Stimulated activated naive CD4-positive, alpha-beta T cell (primary cell): ENCODE measurements around the gene MED15.
A peak's percentile ranks its signal among the peaks of the same experiment; 100 is the strongest.

Experiments used
- DNase-seq, 6 experiments: peaks; one replicate each; lab custom pipeline; 2025; lab: John Stamatoyannopoulos, UW

The MED15 gene

GRCh38 chr22:20510811-20511577, 3.6 kb downstream of the MED15 start:
- no peak for DNase-seq

GRCh38 chr22:20511578-20512229, 4.3 kb downstream of the MED15 start:
- DNase-seq: no peak

GRCh38 chr22:20514658-20515406, 7.4 kb downstream of the MED15 start:
- no peak for DNase-seq

DNA sequence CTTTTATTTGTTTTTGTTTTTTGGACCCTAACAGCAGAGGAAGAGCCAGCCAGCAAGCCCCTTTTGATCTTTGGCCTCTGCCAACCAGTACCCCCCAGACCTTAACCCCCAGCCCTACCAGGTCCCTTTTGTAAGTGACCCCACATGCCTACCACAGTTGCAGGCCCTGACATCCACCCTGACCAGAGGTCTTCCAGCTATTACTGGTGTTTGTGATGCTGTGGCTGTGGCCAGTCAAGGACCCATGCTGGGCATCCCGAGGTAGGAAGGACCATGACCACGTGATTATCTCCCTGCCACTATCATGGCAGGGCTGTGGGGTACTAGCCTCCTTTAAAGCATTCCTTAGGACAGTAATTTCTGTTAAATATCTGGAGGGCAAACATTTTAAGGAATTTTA, 9.0 kb downstream of the MED15 start:
- DNase-seq: no peak

GRCh38 chr22:20517422-20517821, 10.0 kb downstream of the MED15 start:
- DNase-seq: no peak

DNA sequence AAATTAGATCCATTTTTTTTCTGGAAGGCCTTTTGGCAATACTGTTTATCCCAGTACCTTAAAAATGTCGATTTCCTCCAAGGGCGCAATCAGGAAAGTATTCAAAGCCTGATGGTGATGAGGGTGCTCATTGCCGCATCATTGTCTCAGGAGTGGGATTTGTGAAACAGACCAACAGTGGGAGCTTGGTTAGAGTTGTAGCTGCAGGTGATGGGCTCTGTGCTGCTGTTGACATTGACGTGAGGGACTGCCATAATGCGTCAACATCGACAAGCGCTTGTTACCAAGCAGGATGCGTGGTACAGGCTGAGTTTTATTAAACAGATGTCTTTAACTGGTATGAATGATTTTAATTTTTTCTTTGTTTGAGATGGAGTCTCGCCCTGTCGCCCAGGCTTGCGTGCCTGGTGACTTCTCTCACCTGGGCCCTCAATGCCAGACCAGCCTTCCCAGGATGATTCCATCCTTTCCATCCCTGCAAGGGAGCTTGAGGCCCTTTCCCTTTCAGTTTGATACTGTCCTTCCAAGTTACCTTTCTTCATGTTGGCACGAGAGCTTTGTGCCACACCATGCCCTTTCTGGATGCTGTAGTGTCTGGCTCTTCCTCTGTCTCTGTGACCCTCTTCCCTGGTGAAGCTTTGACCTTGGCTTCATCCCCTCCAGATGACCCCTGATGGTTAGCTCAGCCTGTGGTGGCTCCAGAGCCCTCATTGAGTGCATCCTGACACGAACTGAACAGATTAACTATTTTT, 10.6 kb downstream of the MED15 start:
- DNase-seq: no peak

- no peak for DNase-seq
These were observed 12.1 kb downstream of the MED15 start for GRCh38 chr22:20519558-20519957.

DNA sequence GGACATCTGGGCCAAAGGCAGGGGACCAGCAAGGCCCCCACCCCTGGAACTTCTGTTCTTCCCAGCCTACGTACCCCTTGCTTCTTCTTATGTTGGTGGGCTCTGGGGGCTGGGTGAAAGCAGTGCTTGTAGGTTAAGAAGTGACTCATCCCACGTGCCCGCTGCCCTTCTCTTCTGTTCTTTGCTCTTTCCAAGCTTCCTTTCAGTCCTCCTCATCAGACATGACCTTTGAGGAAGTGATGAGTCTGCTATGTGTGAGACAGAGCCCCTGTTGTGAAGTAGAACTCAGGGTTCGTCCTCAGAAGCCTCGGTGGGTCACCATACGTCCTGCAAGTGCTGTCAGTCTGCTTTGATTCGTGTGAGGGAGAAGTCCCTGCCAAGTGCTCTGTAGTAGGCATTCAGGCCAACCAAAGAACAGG, 12.7 kb downstream of the MED15 start:
- no peak for DNase-seq

- no peak for DNase-seq
These were observed 15.0 kb downstream of the MED15 start for GRCh38 chr22:20522134-20523004.

DNA sequence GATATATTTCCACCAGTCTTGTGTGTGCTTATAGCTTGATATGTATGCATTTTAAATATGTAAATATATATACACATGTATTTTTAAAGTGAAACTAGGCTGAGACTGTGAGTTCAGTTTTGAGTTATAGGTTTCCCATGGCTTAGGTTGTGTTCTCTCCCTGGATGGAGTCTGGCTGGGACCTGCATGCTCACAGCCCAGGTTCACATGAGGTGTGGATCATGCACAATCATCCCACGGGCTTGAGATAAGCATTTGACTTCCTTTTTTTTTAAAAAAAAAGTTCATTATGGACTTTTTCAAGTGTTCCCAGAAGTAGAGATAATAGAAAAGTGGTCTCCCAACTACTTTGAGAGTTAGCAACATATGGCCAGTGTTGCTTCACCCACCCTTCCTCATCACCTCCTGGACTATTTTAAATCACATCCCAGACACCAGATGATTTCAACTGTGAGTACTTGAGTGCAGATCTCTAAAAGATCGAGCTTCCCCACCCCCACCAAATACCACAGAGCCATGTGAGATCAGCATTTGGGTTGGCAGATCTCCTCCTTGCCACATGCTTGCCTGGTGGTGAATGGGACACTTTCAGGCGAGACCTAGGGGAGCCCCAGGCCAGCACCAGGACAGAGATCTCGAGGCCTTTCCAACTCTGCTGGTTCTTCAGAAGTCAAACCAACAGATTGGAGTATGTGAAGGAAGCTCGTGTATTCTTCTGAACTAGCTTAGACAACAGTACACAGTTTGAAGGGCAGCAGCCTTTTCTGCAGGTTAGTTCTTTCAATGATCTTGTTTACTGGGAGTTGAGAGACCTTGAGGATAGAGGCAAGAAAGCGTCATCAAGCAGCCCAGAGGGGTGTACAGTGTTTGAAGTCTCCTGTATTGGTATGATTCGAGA, 15.9 kb downstream of the MED15 start:
- DNase-seq: no peak

GRCh38 chr22:20524004-20524481, 16.6 kb downstream of the MED15 start:
- peak in 1 of 6 experiments; percentile 12 for DNase-seq

DNA sequence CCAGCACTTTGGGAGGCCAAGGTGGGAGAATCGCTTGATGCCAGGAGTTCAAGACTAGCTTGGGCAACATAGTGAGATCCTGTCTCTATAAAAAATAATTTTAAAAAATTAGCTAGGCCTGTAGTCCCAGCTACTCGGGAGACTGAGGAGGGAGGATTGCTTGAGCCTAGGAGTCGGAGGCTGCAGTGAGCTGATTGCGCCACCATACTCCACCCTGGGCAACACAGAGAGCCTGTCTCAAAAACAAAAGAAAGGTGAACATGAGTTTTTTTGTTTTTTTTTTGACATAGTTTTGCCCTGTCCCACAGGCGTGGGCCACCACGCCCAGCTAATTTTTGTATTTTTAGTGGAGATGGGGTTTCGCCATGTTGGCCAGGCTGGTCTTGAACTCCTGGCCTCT, 17.6 kb downstream of the MED15 start:
- no peak for DNase-seq

GRCh38 chr22:20526305-20526627, 18.9 kb downstream of the MED15 start:
- DNase-seq: no peak

DNA sequence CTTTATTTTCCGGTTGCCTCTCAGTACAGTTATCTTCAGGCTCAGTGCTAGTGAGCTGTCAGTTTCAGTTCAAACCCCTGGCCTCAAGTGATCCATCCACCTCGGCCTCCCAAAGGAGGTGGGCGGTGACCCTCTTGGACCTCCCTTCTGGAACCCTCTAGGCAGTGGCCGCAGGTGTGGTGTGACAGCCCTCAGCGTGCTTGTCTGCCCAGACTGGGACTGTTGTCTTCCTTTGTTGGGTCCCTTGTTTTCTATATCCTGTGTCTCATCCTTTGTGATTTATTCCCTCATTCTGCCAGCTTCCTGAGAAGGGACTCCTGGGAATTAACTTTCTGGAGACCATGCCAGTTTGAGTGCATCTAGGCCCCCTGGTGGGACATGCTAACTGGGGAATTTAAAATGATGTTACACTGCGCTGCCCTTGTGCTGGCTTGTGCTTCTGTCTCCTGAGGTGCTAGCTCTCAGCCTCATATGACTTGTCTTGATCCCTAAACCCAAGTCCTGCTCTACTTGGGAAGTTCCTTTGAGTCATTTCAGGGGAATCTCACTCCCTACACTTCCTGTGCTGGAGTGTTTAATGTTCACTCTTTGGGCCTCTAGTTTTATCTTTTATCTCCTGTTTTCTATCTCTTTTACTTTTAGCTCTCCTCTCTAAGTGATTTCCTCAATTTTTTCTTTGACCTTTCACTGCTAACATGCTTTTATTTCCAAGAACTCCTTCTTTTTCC, 19.4 kb downstream of the MED15 start:
- no peak for DNase-seq

- no peak for DNase-seq
These were observed 21.1 kb downstream of the MED15 start for GRCh38 chr22:20528405-20528978.

DNA sequence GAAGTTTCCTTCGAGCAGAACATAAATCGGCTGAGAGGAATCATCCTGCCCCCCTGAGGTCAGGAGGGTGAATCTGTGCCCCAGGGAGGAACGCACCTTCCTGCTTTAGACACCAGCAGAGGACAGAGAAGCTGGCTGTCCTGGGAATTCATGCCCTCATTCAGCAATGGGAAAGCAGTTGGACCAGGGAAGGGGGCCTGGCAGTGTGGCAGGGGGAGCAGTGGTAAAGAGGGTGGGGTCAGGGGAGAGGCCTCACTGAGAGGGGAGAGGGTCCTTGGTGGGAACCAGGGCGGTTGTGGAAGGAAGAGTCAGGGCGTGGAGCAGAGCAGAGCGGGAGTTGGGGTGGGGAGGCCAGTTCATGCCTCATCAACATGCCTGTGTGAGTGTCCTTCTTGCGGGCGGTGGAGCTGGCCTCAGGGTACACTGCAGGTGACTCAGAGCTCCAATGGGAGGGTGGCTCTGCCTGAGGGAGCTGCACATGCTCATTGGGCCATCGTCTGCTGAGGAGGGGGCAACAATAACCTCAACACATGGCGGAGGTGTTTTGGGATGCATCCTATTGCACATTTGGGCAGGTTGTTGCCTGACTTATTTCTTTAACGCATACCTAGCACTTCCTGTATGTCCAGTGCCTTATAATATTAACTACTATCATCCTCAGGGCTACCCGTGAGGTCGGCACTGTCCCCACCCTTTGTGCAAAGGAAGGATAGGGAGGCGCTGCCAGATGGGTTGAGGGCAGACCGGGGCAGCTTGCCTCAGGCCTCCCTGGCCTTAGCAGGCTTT, 23.2 kb downstream of the MED15 start:
- DNase-seq: no peak

DNA sequence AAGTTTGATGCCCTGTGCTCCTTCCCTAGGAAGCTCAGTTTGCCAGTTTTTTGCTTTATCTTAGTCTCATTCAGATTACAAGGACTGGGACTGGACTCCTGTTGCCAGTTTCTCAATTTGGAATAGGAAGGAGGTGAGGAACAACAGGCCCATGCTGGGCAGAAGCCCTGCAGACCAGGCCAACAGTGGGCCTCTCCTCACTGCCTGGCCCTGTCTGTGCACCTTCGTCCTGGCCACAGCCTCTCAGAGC, 23.7 kb downstream of the MED15 start:
- no peak for DNase-seq

GRCh38 chr22:20531404-20532201, 24.2 kb downstream of the MED15 start:
- no peak for DNase-seq
